HG03060 (cell line): ENCODE measurements around the gene MGRN1.
A peak's percentile ranks its signal among the peaks of the same experiment; 100 is the strongest.

ENCODE experiments used
- ATAC-seq: cut with Tn5 transposase; IDR thresholded peaks from one replicate; pipeline ENCODE4 v1.9.1; 2021; ENCODE audit warnings: low read depth, moderate number of reproducible peaks; ENCODE audit not compliant: unreplicated experiment

The MGRN1 gene

GRCh38 chr16:4618645-4619418 lies 5.8 kb upstream of the MGRN1 start:
- ATAC-seq, result no peak

GRCh38 chr16:4623593-4623992 lies 1.0 kb upstream of the MGRN1 start:
- no peak for ATAC-seq

DNA sequence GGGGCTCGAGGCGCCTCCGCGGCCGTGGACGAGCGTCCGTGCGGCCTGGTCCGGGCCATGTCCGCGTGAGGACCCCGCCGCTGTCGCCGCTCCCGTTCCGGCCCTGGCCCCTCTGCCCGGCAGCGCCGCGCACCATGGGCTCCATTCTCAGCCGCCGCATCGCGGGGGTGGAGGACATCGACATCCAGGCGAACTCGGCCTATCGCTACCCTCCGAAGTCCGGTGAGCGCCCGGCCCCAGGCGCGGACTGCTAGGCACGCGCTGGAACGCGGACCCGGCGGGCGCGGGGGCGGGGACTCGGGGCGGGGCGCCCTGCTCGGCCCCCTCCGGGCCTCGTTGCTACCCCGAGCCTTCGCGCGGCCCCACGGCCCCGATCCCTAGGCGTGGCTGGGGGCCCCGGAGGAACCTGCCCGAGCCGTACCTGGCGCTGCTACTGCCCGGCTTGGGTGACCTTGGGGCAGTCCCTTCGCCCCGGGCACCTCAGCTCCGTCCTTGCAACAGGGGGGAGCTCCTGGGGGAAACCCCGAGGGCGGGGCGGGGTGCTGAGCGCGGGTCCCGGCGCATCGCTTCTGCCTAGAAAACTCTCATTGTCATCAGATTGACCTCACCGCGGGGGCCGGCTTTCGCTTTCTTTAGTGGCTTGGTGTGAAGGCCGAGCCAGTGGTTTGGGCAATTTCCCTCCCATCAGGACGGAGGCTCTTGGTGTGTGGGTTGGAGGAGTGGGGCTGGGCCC lies 367 bp downstream of the MGRN1 start:
- ATAC-seq, result peak; percentile 36

- no peak for ATAC-seq
Measured at GRCh38 chr16:4625560-4626159, 1.0 kb downstream of the MGRN1 start.

- no peak for ATAC-seq
Measured at GRCh38 chr16:4626396-4626795, 1.8 kb downstream of the MGRN1 start.

GRCh38 chr16:4628283-4628682 lies 3.7 kb downstream of the MGRN1 start:
- ATAC-seq, result no peak

DNA sequence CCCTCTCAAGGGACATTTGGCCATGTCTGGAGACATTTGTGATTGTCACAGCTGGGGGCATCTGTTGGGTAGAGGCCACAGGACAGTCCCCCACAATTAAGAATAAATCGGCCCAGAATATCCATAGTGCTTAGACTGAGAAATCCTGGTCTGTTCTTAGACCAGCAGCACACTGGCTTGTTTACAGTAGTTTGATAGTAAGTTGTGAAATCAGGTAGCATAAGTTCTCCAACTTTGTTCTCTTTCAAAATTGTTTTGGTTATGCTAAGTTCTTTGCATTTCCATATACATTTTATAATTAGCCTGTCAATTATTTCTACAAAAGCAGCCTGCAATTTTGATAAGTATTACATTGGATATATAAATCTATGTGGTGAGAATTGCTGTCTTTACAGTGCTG lies 6.8 kb downstream of the MGRN1 start:
- ATAC-seq, result no peak

- ATAC-seq, result no peak
Measured at GRCh38 chr16:4633910-4634635, 9.4 kb downstream of the MGRN1 start.

GRCh38 chr16:4634768-4635167 lies 10.1 kb downstream of the MGRN1 start:
- no peak for ATAC-seq

DNA sequence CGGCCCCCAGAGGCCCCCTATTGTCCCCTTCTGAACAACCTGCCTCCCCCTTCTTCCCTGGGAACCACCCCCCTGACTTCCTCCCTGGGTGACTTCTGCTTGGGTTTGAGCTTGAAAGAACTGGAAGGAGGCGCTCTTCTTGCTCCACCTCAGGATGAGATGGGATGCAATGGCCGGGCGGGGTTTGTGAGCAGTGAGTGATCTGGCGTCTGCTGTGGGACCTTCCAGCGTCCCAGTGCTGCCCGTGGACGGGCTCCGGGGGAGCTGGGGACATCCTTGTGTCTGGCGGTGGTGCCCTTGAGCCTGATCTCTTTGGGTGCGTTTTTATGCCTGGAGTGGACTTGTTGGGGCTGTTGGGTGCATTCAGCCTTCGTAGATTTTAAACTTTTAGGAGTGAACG lies 11.6 kb downstream of the MGRN1 start:
- ATAC-seq, result no peak

- no peak for ATAC-seq
Measured at GRCh38 chr16:4637501-4638166, 13.0 kb downstream of the MGRN1 start.

GRCh38 chr16:4639899-4640509 lies 15.4 kb downstream of the MGRN1 start:
- ATAC-seq, result no peak

GRCh38 chr16:4640572-4641305 lies 16.1 kb downstream of the MGRN1 start:
- no peak for ATAC-seq

- no peak for ATAC-seq
Measured at GRCh38 chr16:4641306-4641687, 16.7 kb downstream of the MGRN1 start.

DNA sequence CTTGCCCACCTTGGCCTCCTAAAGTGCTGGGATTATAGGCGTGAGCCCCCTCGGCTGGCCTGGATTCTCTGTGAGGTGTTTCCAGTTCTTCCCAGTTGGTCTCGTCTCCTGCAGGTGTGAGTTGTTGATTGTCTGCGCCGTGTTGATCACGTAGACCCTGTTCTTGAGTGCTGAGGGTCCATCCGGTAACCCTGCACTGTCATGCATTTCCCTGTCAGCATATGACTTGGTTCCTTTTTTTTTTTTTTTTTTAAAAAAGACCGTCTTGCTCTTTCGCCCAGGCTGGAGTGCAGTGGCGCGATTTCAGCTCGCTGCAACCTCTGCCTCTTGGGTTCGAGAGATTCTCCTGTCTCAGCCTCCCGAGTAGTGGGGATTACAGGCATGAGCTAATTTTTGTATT lies 17.3 kb downstream of the MGRN1 start:
- ATAC-seq, result no peak

DNA sequence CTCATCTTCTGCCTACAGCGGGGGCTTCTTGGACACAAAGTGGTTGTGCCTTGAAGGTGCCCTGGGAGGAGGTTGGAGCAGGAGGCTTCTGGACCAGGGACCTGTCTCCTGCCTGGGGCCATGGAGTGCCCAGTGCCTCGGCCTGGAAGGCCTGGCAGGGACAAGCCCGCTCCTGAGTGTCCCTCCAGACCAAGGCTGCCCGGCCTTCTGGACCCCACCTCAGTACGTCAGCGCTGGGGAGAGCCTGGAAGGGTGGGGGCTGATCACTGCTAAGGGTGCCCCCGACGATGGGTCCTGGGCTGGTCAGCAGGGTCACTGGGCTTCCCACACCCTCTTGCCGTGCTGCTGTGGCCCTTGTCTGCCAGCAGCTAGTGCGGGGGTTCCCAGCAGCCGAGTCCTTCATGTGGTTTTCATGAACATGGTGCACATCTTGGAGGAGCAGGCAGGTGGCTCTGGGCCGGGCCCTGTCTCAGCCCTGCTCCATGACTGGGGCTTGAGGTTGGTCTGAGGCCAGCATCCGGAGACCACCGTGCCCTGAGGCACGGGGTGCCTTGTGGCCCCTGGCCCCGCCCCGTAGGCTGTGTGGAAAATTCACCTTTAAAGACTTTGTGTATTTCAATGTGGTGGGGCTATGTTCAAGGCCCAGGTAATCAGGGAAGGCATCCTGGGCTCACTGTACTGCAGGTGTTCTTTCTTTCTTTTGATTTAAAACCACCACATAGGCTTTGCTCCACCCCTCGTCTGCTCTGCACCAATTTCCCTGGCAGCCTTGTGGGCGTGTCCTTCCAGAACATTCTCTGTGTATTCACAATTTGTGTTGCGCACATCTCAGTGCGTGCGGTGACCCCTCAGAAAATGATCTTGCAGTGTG lies 22.4 kb downstream of the MGRN1 start:
- no peak for ATAC-seq

GRCh38 chr16:4647644-4647980 lies 23.0 kb downstream of the MGRN1 start:
- ATAC-seq, result no peak

GRCh38 chr16:4648917-4649316 lies 24.3 kb downstream of the MGRN1 start:
- ATAC-seq, result no peak
